ENCODE data around the gene KCNMA1.

Gene KCNMA1

DNA sequence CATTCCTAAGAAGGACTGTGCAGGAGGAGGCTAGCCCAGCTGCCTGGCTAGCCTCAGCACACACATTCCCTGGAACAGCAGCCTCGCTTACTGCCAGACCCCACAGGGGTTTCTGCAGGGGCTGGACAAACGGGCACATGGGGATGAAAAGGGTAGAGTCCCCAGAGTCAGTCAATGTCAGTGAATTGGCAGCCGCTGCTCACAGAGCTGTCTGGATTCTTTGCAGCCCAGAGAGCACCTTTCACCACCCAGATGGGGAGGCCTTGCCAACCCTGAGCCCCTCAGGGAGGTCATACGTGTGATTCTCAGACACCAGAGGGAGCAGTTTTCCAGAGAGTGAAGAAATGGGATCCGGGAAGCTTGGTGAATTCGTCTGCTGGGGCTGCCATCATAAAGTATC lies 143.3 kb downstream of the KCNMA1 start:
- Histone ChIP-seq H3K4me2 (ENCODE audit: low read length) (no peak overlapping the region), H3K4me1 (no peaks in the 10 kb centered on the region), H3K79me2 (no peaks in the 10 kb centered on the region), H3K27ac (no peak overlapping the region), H3K9ac (no peak overlapping the region), H3K4me3 (ENCODE audit: low read depth, low read length) (no peak overlapping the region), H2AFZ (no peak overlapping the region), H3K9me3 (ENCODE audit: control insufficient read depth, low read length) (no peaks in the 10 kb centered on the region), H3K27me3 (ENCODE audit: control insufficient read depth, insufficient read depth, low read length) (no peaks in the 10 kb centered on the region), H3K36me3 (ENCODE audit: control insufficient read depth, insufficient read depth, low read length) (no peaks in the 10 kb centered on the region)
- TF ChIP-seq CTCF (IDR thresholded peaks at IDR 0.05), result no peak

DNA sequence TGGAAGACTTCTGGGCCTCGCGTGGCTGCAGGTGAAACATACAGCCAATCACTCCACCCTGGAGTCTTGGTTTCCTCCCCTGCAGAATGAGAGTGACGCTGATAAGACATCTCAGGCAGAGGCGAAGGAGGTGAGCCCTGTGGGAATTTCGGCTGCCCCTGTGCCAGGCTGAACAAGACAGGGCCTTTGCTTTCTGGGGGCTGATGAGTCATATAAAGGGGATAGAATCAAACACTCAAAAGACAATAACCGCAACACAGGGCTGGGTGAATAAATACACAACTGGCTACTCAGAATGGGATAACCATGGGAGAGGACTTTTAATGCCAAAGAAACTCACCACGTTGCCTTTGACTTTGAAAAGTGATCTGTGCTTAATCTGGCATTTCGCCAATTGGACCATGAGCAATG lies 143.8 kb downstream of the KCNMA1 start:
- Histone ChIP-seq H3K27ac (no peak overlapping the region), H2AFZ (no peak overlapping the region)
- no peak for TF ChIP-seq CTCF (IDR thresholded peaks at IDR 0.05)

GRCh38 chr10:77493239-77493806 lies 144.3 kb downstream of the KCNMA1 start:
- no peaks in the 10 kb centered on the region for H3K36me3 ChIP-seq (ENCODE audit: control insufficient read depth, insufficient read depth, low read length)
- no peaks in the 10 kb centered on the region for H3K79me2 ChIP-seq
- H3K27me3 ChIP-seq (ENCODE audit: control insufficient read depth, insufficient read depth, low read length), result no peaks in the 10 kb centered on the region
- no peak for TF ChIP-seq CTCF (IDR thresholded peaks at IDR 0.05)
- H3K9me3 ChIP-seq (ENCODE audit: control insufficient read depth, low read length), result no peaks in the 10 kb centered on the region
- no peak overlapping the region for H3K4me3 ChIP-seq (ENCODE audit: low read depth, low read length)
- no peaks in the 10 kb centered on the region for H3K4me1 ChIP-seq
- H3K27ac ChIP-seq, result no peak overlapping the region
- no peak overlapping the region for H3K9ac ChIP-seq
- no peak overlapping the region for H3K4me2 ChIP-seq (ENCODE audit: low read length)
- no peak overlapping the region for H2AFZ ChIP-seq

More for the DNA sequence above, 143.8 kb downstream of the KCNMA1 start:
- no peaks in the 10 kb centered on the region for H3K4me1 ChIP-seq
- no peaks in the 10 kb centered on the region for H3K79me2 ChIP-seq
- H3K4me3 ChIP-seq (ENCODE audit: low read depth, low read length), result no peak overlapping the region
- no peaks in the 10 kb centered on the region for H3K9me3 ChIP-seq (ENCODE audit: control insufficient read depth, low read length)
- no peak overlapping the region for H3K9ac ChIP-seq
- H3K4me2 ChIP-seq (ENCODE audit: low read length), result no peak overlapping the region
- H3K36me3 ChIP-seq (ENCODE audit: control insufficient read depth, insufficient read depth, low read length), result no peaks in the 10 kb centered on the region
- no peaks in the 10 kb centered on the region for H3K27me3 ChIP-seq (ENCODE audit: control insufficient read depth, insufficient read depth, low read length)

GRCh38 chr10:77492368-77492994 lies 145.1 kb downstream of the KCNMA1 start:
- H3K4me3 ChIP-seq (ENCODE audit: low read depth, low read length), result no peak overlapping the region
- no peaks in the 10 kb centered on the region for H3K27me3 ChIP-seq (ENCODE audit: control insufficient read depth, insufficient read depth, low read length)
- H3K4me2 ChIP-seq (ENCODE audit: low read length), result no peak overlapping the region
- H2AFZ ChIP-seq, result no peak overlapping the region
- H3K9me3 ChIP-seq (ENCODE audit: control insufficient read depth, low read length), result no peaks in the 10 kb centered on the region
- H3K4me1 ChIP-seq, result no peaks in the 10 kb centered on the region
- H3K27ac ChIP-seq, result no peak overlapping the region
- no peak overlapping the region for H3K9ac ChIP-seq
- H3K79me2 ChIP-seq, result no peaks in the 10 kb centered on the region
- no peaks in the 10 kb centered on the region for H3K36me3 ChIP-seq (ENCODE audit: control insufficient read depth, insufficient read depth, low read length)
- no peak for TF ChIP-seq CTCF (IDR thresholded peaks at IDR 0.05)

Measured in parathyroid adenoma (tissue), 2 donors.